ENCODE results near the gene ST3GAL2.

GRCh38 chr16:70349783-70350182 is 89.1 kb downstream of the ST3GAL2 start:
- TF ChIP-seq, protein P1, sequence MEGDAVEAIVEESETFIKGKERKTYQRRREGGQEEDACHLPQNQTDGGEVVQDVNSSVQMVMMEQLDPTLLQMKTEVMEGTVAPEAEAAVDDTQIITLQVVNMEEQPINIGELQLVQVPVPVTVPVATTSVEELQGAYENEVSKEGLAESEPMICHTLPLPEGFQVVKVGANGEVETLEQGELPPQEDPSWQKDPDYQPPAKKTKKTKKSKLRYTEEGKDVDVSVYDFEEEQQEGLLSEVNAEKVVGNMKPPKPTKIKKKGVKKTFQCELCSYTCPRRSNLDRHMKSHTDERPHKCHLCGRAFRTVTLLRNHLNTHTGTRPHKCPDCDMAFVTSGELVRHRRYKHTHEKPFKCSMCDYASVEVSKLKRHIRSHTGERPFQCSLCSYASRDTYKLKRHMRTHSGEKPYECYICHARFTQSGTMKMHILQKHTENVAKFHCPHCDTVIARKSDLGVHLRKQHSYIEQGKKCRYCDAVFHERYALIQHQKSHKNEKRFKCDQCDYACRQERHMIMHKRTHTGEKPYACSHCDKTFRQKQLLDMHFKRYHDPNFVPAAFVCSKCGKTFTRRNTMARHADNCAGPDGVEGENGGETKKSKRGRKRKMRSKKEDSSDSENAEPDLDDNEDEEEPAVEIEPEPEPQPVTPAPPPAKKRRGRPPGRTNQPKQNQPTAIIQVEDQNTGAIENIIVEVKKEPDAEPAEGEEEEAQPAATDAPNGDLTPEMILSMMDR (conservative IDR thresholded peaks at IDR 0.05; ENCODE audit: low read length) = no peak
- no peak for TF ChIP-seq EZH2phosphoT487 (IDR thresholded peaks at IDR 0.05; ENCODE audit: borderline replicate concordance, low read depth, low read length)

Data from OCI-LY7 (cell line).